Measurements from ENCODE around the gene NNMT.

The NNMT gene

DNA sequence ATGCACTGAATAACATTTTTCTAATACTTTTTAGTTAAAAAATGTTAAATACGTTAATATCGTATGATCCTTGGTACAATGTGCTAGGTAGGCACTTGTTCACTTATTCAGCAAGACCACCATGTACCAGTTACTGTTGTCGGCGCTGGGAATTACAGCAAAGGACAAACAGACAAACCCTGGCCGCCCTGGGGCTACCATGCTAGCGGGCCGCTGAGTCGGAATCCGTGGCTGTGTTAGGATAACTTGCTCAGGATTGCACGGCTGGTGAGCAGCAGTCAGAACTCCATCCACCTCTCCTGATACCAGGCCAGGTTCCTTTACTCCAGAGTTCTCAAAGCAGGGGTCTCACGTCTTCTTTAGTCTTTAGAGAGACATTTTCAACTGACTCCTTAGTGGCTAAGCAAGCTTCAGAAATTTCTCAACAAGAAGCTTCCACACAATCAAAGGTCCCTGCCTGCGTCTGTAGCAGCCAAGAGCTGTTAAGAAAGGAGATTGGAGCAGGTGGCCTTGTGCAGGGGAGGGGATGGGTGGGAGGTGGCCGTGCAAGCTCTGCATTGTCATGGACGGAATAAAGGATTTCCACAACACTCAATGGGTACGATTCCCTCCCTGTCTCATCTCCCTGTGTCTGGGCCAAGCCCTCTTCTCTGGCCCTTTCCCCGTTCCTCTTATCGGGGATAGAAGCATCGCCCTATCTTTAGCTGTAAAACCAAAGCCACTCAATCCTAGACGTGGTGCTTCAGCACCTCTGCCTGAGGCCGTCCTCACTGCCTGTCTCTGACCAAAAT lies 39.8 kb upstream of the NNMT start:
- TF ChIP-seq SPI1 (IDR thresholded peaks at IDR 0.05; ENCODE audit: low read depth, low read length) (no peak), TAF1 (IDR thresholded peaks at IDR 0.05; ENCODE audit: low read depth, low read length) (no peak), POU2F2 (IDR thresholded peaks at IDR 0.05; ENCODE audit: low read depth, low read length) (no peak), PAX5 (IDR thresholded peaks at IDR 0.05; ENCODE audit: insufficient read depth, low read length, severe bottlenecking) (no peak), POLR2A (IDR thresholded peaks at IDR 0.05; ENCODE audit: low read depth, low read length) (no peak), POLR2AphosphoS5 (IDR thresholded peaks at IDR 0.05; ENCODE audit: low read depth, low read length) (no peak)
- FAIRE-seq (no peak), DNase-seq (ENCODE audit: insufficient read length, low spot score) (no peak)

DNA sequence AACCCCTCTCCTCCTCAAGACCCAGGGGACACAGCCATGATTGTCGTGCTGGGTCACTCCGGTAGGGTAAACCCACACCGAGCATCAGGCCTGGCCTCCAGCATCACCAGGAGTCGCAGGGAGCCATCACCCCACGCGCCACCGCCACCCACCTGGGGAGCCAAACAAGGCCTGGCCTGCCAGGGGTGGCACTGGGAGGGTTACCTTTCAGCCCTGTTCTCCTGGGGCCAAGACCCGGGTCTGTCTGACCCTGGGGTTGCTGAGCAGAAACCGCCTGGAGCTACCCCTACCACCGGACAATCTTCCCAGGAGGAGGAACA lies 39.3 kb upstream of the NNMT start:
- DNase-seq (ENCODE audit: insufficient read length, low spot score) (no peak), FAIRE-seq (no peak)
- TF ChIP-seq PAX5 (IDR thresholded peaks at IDR 0.05; ENCODE audit: insufficient read depth, low read length, severe bottlenecking) (no peak), POLR2A (IDR thresholded peaks at IDR 0.05; ENCODE audit: low read depth, low read length) (no peak), POU2F2 (IDR thresholded peaks at IDR 0.05; ENCODE audit: low read depth, low read length) (no peak), POLR2AphosphoS5 (IDR thresholded peaks at IDR 0.05; ENCODE audit: low read depth, low read length) (no peak), SPI1 (IDR thresholded peaks at IDR 0.05; ENCODE audit: low read depth, low read length) (no peak), TAF1 (IDR thresholded peaks at IDR 0.05; ENCODE audit: low read depth, low read length) (no peak)

DNA sequence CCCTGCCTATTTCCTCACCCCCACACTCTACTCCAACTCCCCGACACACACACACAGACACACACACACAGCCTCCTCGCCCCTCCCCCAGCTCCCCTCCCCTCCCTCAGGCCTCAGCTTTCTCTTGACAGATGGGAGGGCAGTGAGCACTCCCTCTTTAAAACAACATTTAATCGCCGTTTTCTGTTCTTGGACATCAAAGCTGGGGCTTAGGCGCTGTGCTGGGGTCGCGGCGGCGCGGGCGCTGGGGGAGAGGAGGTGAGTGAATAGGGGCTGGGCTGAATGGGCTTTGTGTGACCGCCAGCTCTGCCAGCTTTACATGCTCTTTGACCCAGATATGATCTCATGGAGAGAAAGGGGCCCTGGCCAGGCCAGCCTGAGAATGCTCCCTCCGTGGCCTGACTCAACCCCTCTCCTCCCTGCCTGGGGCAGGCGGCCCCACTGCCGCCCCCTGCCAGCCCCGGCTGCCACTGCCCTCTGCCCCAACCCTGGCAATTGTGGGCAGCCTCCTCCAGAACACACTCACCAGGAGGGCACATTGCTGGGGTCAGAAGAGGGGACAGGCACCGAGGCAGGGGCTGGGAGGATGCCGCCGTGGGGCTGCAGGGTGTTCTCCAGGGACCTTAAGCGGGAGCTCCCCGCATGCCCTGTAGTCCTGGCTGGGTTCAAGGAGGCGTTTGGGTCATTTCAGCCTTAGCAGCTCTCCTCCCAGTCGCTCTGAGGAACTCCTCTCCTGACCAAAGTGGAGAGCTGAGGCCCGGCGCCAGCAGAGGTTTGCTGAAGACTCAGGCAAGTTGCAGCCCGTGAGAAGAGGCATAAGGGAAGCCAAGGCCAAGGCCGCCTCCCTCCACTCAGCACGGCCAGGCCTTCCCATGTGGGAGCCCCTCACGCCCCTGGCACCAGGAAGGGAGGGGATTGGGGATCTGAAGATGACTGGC lies 38.3 kb upstream of the NNMT start:
- no peak for TF ChIP-seq PAX5 (IDR thresholded peaks at IDR 0.05; ENCODE audit: insufficient read depth, low read length, severe bottlenecking)
- no peak for TF ChIP-seq POLR2AphosphoS5 (IDR thresholded peaks at IDR 0.05; ENCODE audit: low read depth, low read length)
- TF ChIP-seq SPI1 (IDR thresholded peaks at IDR 0.05; ENCODE audit: low read depth, low read length): no peak
- no peak for TF ChIP-seq POLR2A (IDR thresholded peaks at IDR 0.05; ENCODE audit: low read depth, low read length)
- TF ChIP-seq TAF1 (IDR thresholded peaks at IDR 0.05; ENCODE audit: low read depth, low read length): no peak
- TF ChIP-seq POU2F2 (IDR thresholded peaks at IDR 0.05; ENCODE audit: low read depth, low read length): no peak
- FAIRE-seq (no peak), DNase-seq (ENCODE audit: insufficient read length, low spot score) (no peak)

DNA sequence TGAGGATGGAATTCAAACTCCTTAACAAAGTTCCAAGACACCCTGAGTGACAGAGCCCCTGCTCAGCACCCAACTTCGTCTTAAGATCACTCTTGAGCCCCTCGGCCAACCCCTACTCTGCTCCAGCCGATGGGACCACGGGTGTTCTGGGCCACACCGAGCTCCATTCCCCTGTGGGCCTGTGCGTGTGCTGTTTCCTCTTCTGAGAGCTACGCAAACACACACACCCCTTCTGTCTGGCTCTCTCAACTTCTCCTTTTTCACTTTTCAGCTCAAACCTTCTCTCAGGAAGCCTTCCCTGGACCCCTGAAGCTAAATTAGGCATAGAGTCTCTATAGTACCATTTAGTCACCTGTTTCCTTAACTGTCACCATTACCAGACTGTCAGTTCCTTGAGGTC lies 37.5 kb upstream of the NNMT start:
- DNase-seq (ENCODE audit: insufficient read length, low spot score): no peak
- no peak for TF ChIP-seq TAF1 (IDR thresholded peaks at IDR 0.05; ENCODE audit: low read depth, low read length)
- no peak for TF ChIP-seq POLR2AphosphoS5 (IDR thresholded peaks at IDR 0.05; ENCODE audit: low read depth, low read length)
- no peak for TF ChIP-seq POU2F2 (IDR thresholded peaks at IDR 0.05; ENCODE audit: low read depth, low read length)
- TF ChIP-seq SPI1 (IDR thresholded peaks at IDR 0.05; ENCODE audit: low read depth, low read length): no peak
- TF ChIP-seq PAX5 (IDR thresholded peaks at IDR 0.05; ENCODE audit: insufficient read depth, low read length, severe bottlenecking): no peak
- no peak for TF ChIP-seq POLR2A (IDR thresholded peaks at IDR 0.05; ENCODE audit: low read depth, low read length)
- FAIRE-seq: no peak

DNA sequence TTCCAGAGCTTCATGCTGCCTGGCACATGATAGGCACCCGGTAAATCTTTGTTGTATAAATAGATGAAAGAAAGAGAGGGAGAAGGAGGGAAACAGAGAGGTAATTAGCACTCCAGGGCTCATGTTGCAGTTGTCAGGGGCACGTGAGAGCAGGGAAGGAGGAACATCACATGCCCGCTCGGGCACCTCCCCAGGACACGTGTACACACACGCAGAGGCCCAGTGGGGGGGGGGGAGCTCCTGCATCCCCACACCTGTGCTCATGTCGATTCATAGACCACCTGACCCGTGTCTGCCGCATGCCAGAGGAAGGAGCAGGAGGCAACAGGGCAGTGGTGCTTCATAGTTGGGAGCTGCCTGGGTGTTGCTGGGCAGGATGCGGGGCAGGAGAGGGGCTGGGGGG lies 37.1 kb upstream of the NNMT start:
- DNase-seq (ENCODE audit: insufficient read length, low spot score) (no peak), FAIRE-seq (no peak)
- no peak for TF ChIP-seq SPI1 (IDR thresholded peaks at IDR 0.05; ENCODE audit: low read depth, low read length)
- no peak for TF ChIP-seq PAX5 (IDR thresholded peaks at IDR 0.05; ENCODE audit: insufficient read depth, low read length, severe bottlenecking)
- TF ChIP-seq TAF1 (IDR thresholded peaks at IDR 0.05; ENCODE audit: low read depth, low read length): no peak
- no peak for TF ChIP-seq POU2F2 (IDR thresholded peaks at IDR 0.05; ENCODE audit: low read depth, low read length)
- no peak for TF ChIP-seq POLR2AphosphoS5 (IDR thresholded peaks at IDR 0.05; ENCODE audit: low read depth, low read length)
- TF ChIP-seq POLR2A (IDR thresholded peaks at IDR 0.05; ENCODE audit: low read depth, low read length): no peak

DNA sequence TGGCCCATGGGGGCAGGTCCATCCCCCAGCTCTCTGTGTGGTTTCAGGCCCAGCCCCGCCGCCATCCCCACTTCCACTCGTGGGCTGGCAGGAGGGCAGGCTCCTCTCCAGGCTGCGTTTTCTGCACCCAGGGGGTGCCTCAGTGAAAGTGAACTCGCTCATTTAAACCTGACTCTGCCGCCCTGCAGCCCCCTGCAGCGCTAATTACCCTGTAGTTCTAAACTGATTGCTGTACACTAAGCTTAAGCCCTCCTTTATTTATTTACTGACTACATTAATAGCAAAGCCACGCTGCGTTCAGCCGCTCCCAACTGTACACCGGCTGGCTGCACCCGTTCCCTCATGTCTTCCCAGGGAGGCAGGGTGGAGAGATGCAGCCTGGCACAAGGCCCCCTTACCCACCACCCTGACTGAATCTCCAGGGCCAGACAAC lies 36.6 kb upstream of the NNMT start:
- TF ChIP-seq SPI1 (IDR thresholded peaks at IDR 0.05; ENCODE audit: low read depth, low read length) (no peak), PAX5 (IDR thresholded peaks at IDR 0.05; ENCODE audit: insufficient read depth, low read length, severe bottlenecking) (no peak), POU2F2 (IDR thresholded peaks at IDR 0.05; ENCODE audit: low read depth, low read length) (no peak), TAF1 (IDR thresholded peaks at IDR 0.05; ENCODE audit: low read depth, low read length) (no peak), POLR2A (IDR thresholded peaks at IDR 0.05; ENCODE audit: low read depth, low read length) (no peak), POLR2AphosphoS5 (IDR thresholded peaks at IDR 0.05; ENCODE audit: low read depth, low read length) (no peak)
- FAIRE-seq: no peak
- no peak for DNase-seq (ENCODE audit: insufficient read length, low spot score)

DNA sequence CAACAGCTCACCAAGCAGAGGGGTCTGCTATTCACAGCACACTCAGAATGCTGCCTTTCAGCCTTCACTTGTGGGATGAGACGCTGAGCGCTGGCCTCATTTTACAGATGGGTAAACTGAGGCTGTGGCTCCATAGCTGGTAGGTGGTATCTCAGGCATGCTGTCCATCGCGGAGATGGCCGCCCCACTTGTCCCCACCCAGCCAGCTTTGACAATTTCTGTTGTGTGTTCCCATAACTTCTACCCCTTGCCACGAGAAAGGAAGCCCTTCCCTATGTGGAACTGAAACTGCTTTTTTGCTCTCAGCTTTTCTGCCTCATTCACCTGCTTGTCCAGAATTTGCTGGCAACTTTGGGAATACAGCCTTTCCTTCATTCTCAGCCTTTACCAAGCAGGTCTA lies 36.1 kb upstream of the NNMT start:
- FAIRE-seq: no peak
- no peak for TF ChIP-seq TAF1 (IDR thresholded peaks at IDR 0.05; ENCODE audit: low read depth, low read length)
- TF ChIP-seq POLR2AphosphoS5 (IDR thresholded peaks at IDR 0.05; ENCODE audit: low read depth, low read length): no peak
- no peak for DNase-seq (ENCODE audit: insufficient read length, low spot score)

DNA sequence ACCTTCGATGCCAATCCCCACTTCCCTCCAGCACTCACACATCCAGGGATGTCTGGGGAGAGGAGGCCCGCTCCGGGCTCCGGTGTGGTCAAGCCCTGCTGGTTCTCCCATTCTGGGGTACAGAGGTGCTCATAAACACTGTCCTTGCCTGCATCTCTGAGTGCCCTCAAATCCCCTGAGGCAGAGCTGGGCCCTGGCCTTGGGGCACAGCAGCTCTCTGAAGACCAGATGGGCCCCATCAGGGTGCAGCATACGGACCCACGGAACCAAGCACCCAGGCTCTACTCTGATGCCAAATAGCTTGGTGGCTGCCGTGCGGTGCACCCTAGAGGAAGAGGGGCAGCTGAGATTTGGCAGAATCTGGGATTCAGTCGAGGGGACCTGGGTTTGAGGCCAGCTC lies 35.7 kb upstream of the NNMT start:
- DNase-seq (ENCODE audit: insufficient read length, low spot score) (no peak), FAIRE-seq (no peak)
- TF ChIP-seq POLR2AphosphoS5 (IDR thresholded peaks at IDR 0.05; ENCODE audit: low read depth, low read length) (no peak), POLR2A (IDR thresholded peaks at IDR 0.05; ENCODE audit: low read depth, low read length) (no peak), POU2F2 (IDR thresholded peaks at IDR 0.05; ENCODE audit: low read depth, low read length) (no peak), TAF1 (IDR thresholded peaks at IDR 0.05; ENCODE audit: low read depth, low read length) (no peak), PAX5 (IDR thresholded peaks at IDR 0.05; ENCODE audit: insufficient read depth, low read length, severe bottlenecking) (no peak)

DNA sequence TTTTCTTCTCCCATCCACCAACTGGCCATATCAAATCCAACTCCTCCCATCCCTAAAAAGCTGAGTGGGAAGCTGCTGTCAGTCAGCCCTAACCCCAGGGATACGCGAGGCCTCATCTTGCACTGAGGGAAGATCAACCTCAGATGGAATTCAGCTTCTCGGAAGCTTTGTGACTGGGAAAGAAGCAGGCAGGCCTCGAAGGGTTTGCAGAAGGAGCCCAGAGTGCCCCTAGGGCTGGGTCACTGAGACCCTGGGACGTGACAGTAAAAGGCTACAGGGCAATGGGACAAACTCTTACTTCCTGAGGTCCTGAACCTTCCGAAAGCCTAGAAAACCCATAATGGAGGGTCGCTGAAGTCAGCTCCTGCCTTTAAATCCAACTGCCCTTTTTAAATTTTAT lies 34.4 kb upstream of the NNMT start:
- no peak for DNase-seq (ENCODE audit: insufficient read length, low spot score)
- no peak for FAIRE-seq
- no peak for TF ChIP-seq PAX5 (IDR thresholded peaks at IDR 0.05; ENCODE audit: insufficient read depth, low read length, severe bottlenecking)
- no peak for TF ChIP-seq POLR2A (IDR thresholded peaks at IDR 0.05; ENCODE audit: low read depth, low read length)
- no peak for TF ChIP-seq TAF1 (IDR thresholded peaks at IDR 0.05; ENCODE audit: low read depth, low read length)
- no peak for TF ChIP-seq SPI1 (IDR thresholded peaks at IDR 0.05; ENCODE audit: low read depth, low read length)
- no peak for TF ChIP-seq POLR2AphosphoS5 (IDR thresholded peaks at IDR 0.05; ENCODE audit: low read depth, low read length)
- no peak for TF ChIP-seq POU2F2 (IDR thresholded peaks at IDR 0.05; ENCODE audit: low read depth, low read length)
